Measurements from ENCODE around the gene FDX2.
A peak's percentile ranks its signal among the peaks of the same experiment; 100 is the strongest.
"Not testable (repeated sequence)": the region's sequence is repeated elsewhere in the genome, so short reads cannot be mapped to it uniquely, and the experiment has no call there.

FDX2 gene

GRCh38 chr19:10283301-10284064, 32.3 kb downstream of the FDX2 start:
- DNase-seq, result no peak

GRCh38 chr19:10282043-10282442, 33.8 kb downstream of the FDX2 start:
- DNase-seq, result not testable (repeated sequence)

GRCh38 chr19:10279737-10280442, 35.9 kb downstream of the FDX2 start:
- DNase-seq, result no peak

GRCh38 chr19:10278935-10279334, 36.9 kb downstream of the FDX2 start:
- DNase-seq, result no peak

GRCh38 chr19:10277795-10278589, 37.8 kb downstream of the FDX2 start:
- no peak for DNase-seq

- DNase-seq, result no peak
These were observed 41.2 kb downstream of the FDX2 start for GRCh38 chr19:10274589-10274988.

- DNase-seq, result no peak
These were observed 44.2 kb downstream of the FDX2 start for GRCh38 chr19:10271543-10272086.

GRCh38 chr19:10270616-10271394, 45.0 kb downstream of the FDX2 start, which contains the start of gene ICAM1:
TSS of gene ICAM1 (plus strand) at chr19:10271120. CDS start at chr19:10271160, 40 bp downstream.
- DNase-seq, result peak; percentile 4

GRCh38 chr19:10270180-10270615, 45.6 kb downstream of the FDX2 start:
- DNase-seq, result no peak

GRCh38 chr19:10269333-10270179, 46.3 kb downstream of the FDX2 start:
- peak; percentile 48 for DNase-seq

GRCh38 chr19:10268071-10268470, 47.7 kb downstream of the FDX2 start:
- DNase-seq, result no peak

- DNase-seq, result no peak
These were observed 49.1 kb downstream of the FDX2 start for GRCh38 chr19:10266706-10267105.

GRCh38 chr19:10262771-10263170, 53.0 kb downstream of the FDX2 start:
- DNase-seq, result no peak

- no peak for DNase-seq
These were observed 55.7 kb downstream of the FDX2 start for GRCh38 chr19:10260141-10260584.
